Suprapubic skin (tissue), 3 donors: ENCODE data around the gene NEK6.

Experiments
- EP300 ChIP-seq: sonication (generic); formaldehyde crosslinking; IDR thresholded peaks from one replicate; pipeline ENCODE4 v1.6.1; 2017; ENCODE audit warnings: antibody characterized with exemption
- POLR2A ChIP-seq, 2 donors: fragments of 450-650 bp; IDR thresholded peaks; one replicate each; pipeline ENCODE4 v1.6.1; 2017; ENCODE audit warnings: antibody characterized with exemption in 2 of 2, mild to moderate bottlenecking in 2 of 2, moderate library complexity in 2 of 2
- TF ChIP-seq, protein P1 (sequence below), 2 donors: fragments of 200-600 bp in 1 of 2; fragments of 450-650 bp in 1 of 2; sonication (generic) in 1 of 2; IDR thresholded peaks; one replicate each; pipeline ENCODE4 v1.5.1; 2016 to 2019; ENCODE audit warnings: antibody characterized with exemption in 2 of 2, mild to moderate bottlenecking in 1 of 2, moderate library complexity in 1 of 2

GRCh38 chr9:124334568-124335319 lies 77.0 kb downstream of the NEK6 start:
- TF ChIP-seq, protein P1, sequence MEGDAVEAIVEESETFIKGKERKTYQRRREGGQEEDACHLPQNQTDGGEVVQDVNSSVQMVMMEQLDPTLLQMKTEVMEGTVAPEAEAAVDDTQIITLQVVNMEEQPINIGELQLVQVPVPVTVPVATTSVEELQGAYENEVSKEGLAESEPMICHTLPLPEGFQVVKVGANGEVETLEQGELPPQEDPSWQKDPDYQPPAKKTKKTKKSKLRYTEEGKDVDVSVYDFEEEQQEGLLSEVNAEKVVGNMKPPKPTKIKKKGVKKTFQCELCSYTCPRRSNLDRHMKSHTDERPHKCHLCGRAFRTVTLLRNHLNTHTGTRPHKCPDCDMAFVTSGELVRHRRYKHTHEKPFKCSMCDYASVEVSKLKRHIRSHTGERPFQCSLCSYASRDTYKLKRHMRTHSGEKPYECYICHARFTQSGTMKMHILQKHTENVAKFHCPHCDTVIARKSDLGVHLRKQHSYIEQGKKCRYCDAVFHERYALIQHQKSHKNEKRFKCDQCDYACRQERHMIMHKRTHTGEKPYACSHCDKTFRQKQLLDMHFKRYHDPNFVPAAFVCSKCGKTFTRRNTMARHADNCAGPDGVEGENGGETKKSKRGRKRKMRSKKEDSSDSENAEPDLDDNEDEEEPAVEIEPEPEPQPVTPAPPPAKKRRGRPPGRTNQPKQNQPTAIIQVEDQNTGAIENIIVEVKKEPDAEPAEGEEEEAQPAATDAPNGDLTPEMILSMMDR (IDR thresholded peaks at IDR 0.05), result no peak
- TF ChIP-seq EP300, result no peak
- TF ChIP-seq POLR2A (IDR thresholded peaks at IDR 0.05), result no peak
